Endothelial cell (in vitro differentiated cells): ENCODE data around the gene FNDC5. TPM values are rescaled to one million over a fixed set of nuclear protein-coding genes. Genes with fewer than 3 reads are reported as not detected.

Experiments used
- DNase-seq: peaks from one replicate; pipeline ENCODE4 v3.0.0; 2021; ENCODE audit warnings: low spot score
- H3K27ac Mint-ChIP-seq: one replicate; pipeline ENCODE4 v1.8.0; 2021; ENCODE audit warnings: mixed read lengths, inconsistent platforms; ENCODE audit not compliant: unreplicated experiment
- H3K27me3 Mint-ChIP-seq: one replicate; pipeline ENCODE4 v1.8.0; 2021; ENCODE audit warnings: mild to moderate bottlenecking, moderate library complexity, mixed read lengths, inconsistent platforms; ENCODE audit not compliant: unreplicated experiment
- H3K36me3 Mint-ChIP-seq: one replicate; pipeline ENCODE4 v1.8.0; 2021; ENCODE audit warnings: mild to moderate bottlenecking, low read depth, mixed read lengths, inconsistent platforms; ENCODE audit not compliant: unreplicated experiment
- H3K4me1 Mint-ChIP-seq: one replicate; pipeline ENCODE4 v1.8.0; 2021; ENCODE audit warnings: mild to moderate bottlenecking, mixed read lengths, inconsistent platforms; ENCODE audit not compliant: unreplicated experiment
- H3K4me3 Mint-ChIP-seq: one replicate; pipeline ENCODE4 v1.8.0; 2021; ENCODE audit warnings: mild to moderate bottlenecking, mixed read lengths, inconsistent platforms; ENCODE audit not compliant: unreplicated experiment
- H3K9me3 Mint-ChIP-seq: one replicate; pipeline ENCODE4 v1.8.0; 2021; ENCODE audit warnings: mixed read lengths, inconsistent platforms; ENCODE audit not compliant: unreplicated experiment
- total RNA-seq: library from RNA; stranded (reverse); fragmentation: NEBNext Ultra II Directional; extraction: Animal tissue kit (Norgen Biotek cat#: 25700); gene quantifications from one replicate; pipeline ENCODE4 v1.2.1, GENCODE V29; 2021; ENCODE audit not compliant: unreplicated experiment
- TF ChIP-seq, protein P1 (sequence below): fragments of 200-600 bp; sonication (generic); IDR thresholded peaks from one replicate; pipeline ENCODE4 v1.5.0; 2021; ENCODE audit warnings: antibody characterized with exemption; ENCODE audit not compliant: unreplicated experiment

Gene FNDC5
- total RNA-seq, 1 donor from 2014 or later = 5.5 TPM

DNA sequence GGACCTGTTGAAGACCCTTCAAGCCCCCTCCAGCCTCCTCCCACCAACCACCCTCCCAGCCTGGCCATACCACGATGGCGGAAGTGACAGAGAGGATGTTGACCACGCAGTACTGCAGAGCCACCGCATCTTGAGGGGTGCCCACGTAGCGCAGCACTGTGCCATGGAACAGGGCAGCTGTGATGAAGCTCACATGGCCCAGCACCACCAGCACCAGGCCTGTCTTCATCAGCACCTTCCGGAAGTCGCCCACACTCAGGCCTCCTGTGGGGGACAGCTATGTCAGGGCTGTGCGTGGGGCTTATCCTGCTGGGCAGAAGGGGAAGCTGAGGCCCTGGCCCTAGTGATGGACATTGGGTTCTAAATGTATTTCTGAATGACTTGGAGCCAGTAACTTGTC is 27.3 kb upstream of the FNDC5 start:
- DNase-seq = no peak
- Mint-ChIP-seq H3K36me3 (no peaks in the 10 kb centered on the region), H3K9me3 (no peaks in the 10 kb centered on the region), H3K27ac (no peak overlapping the region), H3K4me3 (no peak overlapping the region), H3K27me3 (peaks cover 15% of the 10 kb centered on the region), H3K4me1 (peaks cover 2% of the 10 kb centered on the region)
- TF ChIP-seq, protein P1, sequence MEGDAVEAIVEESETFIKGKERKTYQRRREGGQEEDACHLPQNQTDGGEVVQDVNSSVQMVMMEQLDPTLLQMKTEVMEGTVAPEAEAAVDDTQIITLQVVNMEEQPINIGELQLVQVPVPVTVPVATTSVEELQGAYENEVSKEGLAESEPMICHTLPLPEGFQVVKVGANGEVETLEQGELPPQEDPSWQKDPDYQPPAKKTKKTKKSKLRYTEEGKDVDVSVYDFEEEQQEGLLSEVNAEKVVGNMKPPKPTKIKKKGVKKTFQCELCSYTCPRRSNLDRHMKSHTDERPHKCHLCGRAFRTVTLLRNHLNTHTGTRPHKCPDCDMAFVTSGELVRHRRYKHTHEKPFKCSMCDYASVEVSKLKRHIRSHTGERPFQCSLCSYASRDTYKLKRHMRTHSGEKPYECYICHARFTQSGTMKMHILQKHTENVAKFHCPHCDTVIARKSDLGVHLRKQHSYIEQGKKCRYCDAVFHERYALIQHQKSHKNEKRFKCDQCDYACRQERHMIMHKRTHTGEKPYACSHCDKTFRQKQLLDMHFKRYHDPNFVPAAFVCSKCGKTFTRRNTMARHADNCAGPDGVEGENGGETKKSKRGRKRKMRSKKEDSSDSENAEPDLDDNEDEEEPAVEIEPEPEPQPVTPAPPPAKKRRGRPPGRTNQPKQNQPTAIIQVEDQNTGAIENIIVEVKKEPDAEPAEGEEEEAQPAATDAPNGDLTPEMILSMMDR = no peak

DNA sequence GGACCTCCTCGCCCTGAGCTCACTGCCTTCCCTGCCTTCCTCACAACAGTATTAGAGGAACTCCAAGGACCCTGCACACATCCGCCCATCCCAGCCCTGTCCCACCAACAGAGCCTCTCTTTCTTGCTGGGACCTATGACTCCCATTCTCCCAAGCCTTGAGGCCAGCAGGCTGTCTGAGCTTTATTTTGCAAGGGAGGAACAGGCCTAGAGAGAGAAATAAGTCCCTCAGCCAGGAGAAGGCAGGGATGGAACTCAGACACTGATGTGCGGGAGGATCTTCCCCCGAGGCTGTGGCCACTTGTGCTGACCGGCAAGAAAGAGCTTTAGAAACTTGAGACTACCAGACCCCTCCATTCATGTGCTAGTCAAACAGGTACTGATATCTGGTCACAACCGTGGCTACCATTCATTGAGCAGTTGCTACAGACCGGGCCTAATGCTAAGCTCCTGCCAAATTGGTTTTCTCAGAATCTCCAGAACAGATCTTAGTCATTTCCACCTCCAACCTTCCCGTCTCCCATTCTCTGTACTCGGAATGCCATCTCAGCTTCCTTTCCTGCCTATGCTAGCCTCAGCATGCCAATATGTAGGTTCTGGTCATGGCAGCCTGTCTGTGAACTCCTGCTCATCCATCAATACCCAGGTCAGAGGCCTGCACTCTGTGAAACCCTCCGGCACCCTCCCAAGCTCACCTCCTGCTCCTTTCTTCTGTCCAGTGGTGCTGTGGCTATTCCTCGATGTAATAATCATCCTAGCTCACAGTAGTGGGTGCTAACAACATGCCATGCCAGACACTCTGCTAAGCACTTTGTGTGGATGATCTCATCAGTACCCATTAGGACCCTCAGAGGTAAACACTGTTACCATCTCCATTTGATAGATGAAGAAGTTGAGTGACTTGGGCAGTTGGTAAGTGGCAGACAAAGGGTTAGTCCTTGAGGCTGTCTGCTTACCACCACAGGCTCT is 26.7 kb upstream of the FNDC5 start:
- Mint-ChIP-seq H3K4me3 (no peak overlapping the region), H3K9me3 (no peaks in the 10 kb centered on the region), H3K4me1 (peaks cover 5% of the 10 kb centered on the region), H3K27me3 (peaks cover 19% of the 10 kb centered on the region), H3K27ac (no peak overlapping the region), H3K36me3 (peaks cover 2% of the 10 kb centered on the region)
- no peak for DNase-seq
- TF ChIP-seq, protein P1 = no peak

DNA sequence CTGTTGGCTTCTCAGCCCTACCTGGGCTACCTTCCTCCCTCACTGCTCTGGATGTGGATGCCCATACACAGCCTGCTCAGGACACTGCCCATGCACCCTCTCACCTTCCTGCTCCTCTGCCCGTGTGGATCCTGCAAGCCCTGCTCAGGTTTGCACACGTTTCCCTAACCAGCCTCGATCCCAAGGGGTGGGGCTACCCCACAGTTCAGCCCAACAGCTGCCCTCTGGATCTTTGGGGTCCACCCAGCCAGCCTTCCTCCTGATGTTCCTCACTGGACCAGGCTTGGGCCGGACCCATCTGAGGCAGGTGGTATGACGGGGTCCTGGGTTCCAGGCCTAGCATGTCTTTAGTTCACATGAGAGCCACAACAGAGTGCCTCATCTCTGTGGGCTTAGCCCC is 25.7 kb upstream of the FNDC5 start:
- Mint-ChIP-seq H3K4me3 (no peak overlapping the region), H3K9me3 (no peaks in the 10 kb centered on the region), H3K27me3 (peaks cover 20% of the 10 kb centered on the region), H3K4me1 (peaks cover 8% of the 10 kb centered on the region), H3K27ac (no peak overlapping the region), H3K36me3 (peaks cover 8% of the 10 kb centered on the region)
- TF ChIP-seq, protein P1 = no peak
- no peak for DNase-seq

DNA sequence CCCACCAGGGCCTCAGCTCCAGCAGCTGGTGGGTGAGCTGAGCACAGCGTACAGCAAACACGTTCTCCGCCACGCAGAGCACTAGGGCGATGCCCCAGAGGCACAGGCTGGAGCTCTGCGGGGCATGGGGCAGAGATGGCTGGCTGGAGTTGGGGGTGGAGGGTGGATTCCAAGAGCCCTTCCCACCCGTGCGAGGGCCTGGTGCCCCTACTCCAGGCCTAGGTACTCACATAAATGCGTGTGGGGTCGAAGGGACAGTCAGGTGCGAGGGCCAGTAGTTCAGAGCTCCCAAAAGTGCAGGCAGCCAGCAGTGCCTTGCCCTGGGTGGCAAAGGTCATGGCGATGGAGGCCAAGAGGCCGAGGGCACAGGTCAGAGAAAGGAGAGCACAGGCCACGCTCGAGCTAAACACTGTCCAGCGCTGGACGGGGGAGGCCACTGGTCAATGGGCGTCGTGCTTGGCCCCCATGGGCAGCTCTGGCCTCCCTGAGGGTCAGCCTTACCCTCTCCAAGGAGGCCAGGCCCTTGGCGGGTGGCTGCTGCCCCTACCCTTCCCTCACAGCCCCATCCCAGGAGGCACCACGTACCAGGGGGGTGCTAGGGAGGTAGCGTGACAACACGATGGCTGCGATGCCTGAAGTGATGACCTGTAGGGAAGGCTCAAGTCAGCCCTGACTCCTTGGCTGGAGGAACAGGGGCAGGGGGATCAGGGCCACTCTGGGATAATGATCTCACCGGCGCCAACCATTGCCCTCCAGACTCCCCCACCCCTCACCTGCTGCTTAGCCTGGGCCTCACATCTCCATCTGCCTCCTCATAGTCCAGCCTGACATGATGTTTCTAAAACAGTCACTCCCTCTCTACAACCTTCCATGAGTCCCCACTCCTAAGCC is 24.9 kb upstream of the FNDC5 start:
- Mint-ChIP-seq H3K36me3 (peaks cover 8% of the 10 kb centered on the region), H3K4me1 (peaks cover 8% of the 10 kb centered on the region), H3K27me3 (peaks cover 24% of the 10 kb centered on the region), H3K27ac (no peak overlapping the region), H3K4me3 (no peak overlapping the region), H3K9me3 (no peaks in the 10 kb centered on the region)
- TF ChIP-seq, protein P1 = no peak
- no peak for DNase-seq
